ENCODE data around the gene NLRP14. TPM values are rescaled to one million over a fixed set of nuclear protein-coding genes. Genes with fewer than 3 reads are reported as not detected.

NLRP14 gene
- total and polyA plus RNA-seq, 9 of the 15 experiments (the other 6 are each of a cell fraction or from before 2014, with no cell fraction given): 0.27 to 1.2 (median 0.54) TPM

DNA sequence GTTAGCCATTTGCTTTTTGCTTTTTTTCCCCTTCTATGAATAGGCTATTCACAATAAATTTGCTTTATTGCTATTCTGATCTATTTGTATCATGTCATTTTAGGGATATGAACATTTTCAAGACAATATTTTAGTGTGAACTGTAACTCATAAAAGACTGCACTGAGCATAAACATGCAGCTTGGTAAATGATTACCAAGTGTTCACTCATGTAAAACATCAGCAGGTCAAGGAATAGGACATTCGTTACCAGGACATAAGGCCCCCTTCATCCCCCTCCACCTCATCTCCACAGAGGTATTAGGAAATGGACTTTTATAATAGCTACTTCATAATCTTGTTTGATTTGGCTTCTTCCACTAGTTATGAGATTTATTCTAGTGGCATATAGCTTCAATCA, 12.4 kb downstream of the NLRP14 start (continued):
- TF ChIP-seq MYBL2 (IDR thresholded peaks at IDR 0.05; ENCODE audit: low read depth): no peak
- TF ChIP-seq MYBL2 (CRISPR knock-in tag; IDR thresholded peaks at IDR 0.05; ENCODE audit: borderline replicate concordance): no peak
- no peak for TF ChIP-seq NR1H2 (CRISPR knock-in tag; IDR thresholded peaks at IDR 0.05)
- TF ChIP-seq CEBPG (CRISPR knock-in tag; IDR thresholded peaks at IDR 0.05): no peak
- TF ChIP-seq CEBPG (tag; conservative IDR thresholded peaks at IDR 0.05 in 1 of 2, IDR thresholded peaks at IDR 0.05 in 1 of 2): no peak
- no peak for TF ChIP-seq CCAR2 (IDR thresholded peaks at IDR 0.05; ENCODE audit: low read depth, low read length)
- TF ChIP-seq, protein P1, sequence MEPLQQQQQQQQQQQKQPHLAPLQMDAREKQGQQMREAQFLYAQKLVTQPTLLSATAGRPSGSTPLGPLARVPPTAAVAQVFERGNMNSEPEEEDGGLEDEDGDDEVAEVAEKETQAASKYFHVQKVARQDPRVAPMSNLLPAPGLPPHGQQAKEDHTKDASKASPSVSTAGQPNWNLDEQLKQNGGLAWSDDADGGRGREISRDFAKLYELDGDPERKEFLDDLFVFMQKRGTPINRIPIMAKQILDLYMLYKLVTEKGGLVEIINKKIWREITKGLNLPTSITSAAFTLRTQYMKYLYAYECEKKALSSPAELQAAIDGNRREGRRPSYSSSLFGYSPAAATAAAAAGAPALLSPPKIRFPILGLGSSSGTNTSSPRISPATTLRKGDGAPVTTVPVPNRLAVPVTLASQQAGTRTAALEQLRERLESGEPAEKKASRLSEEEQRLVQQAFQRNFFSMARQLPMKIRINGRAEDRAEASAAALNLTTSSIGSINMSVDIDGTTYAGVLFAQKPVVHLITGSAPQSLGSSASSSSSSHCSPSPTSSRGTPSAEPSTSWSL (CRISPR knock-in tag; IDR thresholded peaks at IDR 0.05; ENCODE audit: borderline replicate concordance): no peak
- TF ChIP-seq, protein P2, sequence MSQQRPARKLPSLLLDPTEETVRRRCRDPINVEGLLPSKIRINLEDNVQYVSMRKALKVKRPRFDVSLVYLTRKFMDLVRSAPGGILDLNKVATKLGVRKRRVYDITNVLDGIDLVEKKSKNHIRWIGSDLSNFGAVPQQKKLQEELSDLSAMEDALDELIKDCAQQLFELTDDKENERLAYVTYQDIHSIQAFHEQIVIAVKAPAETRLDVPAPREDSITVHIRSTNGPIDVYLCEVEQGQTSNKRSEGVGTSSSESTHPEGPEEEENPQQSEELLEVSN (IDR thresholded peaks at IDR 0.05; ENCODE audit: borderline replicate concordance in 1 of 2, extremely low read depth in 1 of 2, insufficient read depth in 1 of 2, insufficient read length in 1 of 2, low read depth in 1 of 2, low read length in 1 of 2, poor library complexity in 1 of 2, severe bottlenecking in 1 of 2): no peak
- TF ChIP-seq TEAD1 (CRISPR knock-in tag; IDR thresholded peaks at IDR 0.05): no peak
- TF ChIP-seq, protein P3, sequence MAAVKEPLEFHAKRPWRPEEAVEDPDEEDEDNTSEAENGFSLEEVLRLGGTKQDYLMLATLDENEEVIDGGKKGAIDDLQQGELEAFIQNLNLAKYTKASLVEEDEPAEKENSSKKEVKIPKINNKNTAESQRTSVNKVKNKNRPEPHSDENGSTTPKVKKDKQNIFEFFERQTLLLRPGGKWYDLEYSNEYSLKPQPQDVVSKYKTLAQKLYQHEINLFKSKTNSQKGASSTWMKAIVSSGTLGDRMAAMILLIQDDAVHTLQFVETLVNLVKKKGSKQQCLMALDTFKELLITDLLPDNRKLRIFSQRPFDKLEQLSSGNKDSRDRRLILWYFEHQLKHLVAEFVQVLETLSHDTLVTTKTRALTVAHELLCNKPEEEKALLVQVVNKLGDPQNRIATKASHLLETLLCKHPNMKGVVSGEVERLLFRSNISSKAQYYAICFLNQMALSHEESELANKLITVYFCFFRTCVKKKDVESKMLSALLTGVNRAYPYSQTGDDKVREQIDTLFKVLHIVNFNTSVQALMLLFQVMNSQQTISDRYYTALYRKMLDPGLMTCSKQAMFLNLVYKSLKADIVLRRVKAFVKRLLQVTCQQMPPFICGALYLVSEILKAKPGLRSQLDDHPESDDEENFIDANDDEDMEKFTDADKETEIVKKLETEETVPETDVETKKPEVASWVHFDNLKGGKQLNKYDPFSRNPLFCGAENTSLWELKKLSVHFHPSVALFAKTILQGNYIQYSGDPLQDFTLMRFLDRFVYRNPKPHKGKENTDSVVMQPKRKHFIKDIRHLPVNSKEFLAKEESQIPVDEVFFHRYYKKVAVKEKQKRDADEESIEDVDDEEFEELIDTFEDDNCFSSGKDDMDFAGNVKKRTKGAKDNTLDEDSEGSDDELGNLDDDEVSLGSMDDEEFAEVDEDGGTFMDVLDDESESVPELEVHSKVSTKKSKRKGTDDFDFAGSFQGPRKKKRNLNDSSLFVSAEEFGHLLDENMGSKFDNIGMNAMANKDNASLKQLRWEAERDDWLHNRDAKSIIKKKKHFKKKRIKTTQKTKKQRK (IDR thresholded peaks at IDR 0.05; ENCODE audit: borderline replicate concordance, low read depth, low read length): no peak
- TF ChIP-seq ZNF253 (CRISPR knock-in tag; conservative IDR thresholded peaks at IDR 0.05): no peak
- TF ChIP-seq, protein P4, sequence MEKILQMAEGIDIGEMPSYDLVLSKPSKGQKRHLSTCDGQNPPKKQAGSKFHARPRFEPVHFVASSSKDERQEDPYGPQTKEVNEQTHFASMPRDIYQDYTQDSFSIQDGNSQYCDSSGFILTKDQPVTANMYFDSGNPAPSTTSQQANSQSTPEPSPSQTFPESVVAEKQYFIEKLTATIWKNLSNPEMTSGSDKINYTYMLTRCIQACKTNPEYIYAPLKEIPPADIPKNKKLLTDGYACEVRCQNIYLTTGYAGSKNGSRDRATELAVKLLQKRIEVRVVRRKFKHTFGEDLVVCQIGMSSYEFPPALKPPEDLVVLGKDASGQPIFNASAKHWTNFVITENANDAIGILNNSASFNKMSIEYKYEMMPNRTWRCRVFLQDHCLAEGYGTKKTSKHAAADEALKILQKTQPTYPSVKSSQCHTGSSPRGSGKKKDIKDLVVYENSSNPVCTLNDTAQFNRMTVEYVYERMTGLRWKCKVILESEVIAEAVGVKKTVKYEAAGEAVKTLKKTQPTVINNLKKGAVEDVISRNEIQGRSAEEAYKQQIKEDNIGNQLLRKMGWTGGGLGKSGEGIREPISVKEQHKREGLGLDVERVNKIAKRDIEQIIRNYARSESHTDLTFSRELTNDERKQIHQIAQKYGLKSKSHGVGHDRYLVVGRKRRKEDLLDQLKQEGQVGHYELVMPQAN (IDR thresholded peaks at IDR 0.05; ENCODE audit: borderline replicate concordance): no peak

Data from K562 (cell line).